PFSK-1 (cell line): ENCODE data around the gene ACADVL.

Experiments used
- FOXP2 ChIP-seq: optimal IDR thresholded peaks from 2 replicates; pipeline ENCODE3; 2011; ENCODE audit warnings: borderline replicate concordance, control low read depth, inconsistent platforms; ENCODE audit not compliant: insufficient read depth; ENCODE audit errors: extremely low read length, extremely low read depth
- POLR2AphosphoS5 ChIP-seq: IDR thresholded peaks from 2 replicates; pipeline ENCODE4 v1.6.1; 2012; ENCODE audit warnings: low read depth, mild to moderate bottlenecking, control low read depth, low read length, moderate library complexity
- REST ChIP-seq, 2 experiments: IDR thresholded peaks; 2 replicates each; pipeline versions ENCODE4 v1.6.1 to v1.8.0; 2011 to 2012; ENCODE audit warnings: low read depth in 2 of 2, low read length in 2 of 2, control low read depth in 1 of 2, inconsistent platforms in 1 of 2, mild to moderate bottlenecking in 1 of 2, moderate library complexity in 1 of 2; ENCODE audit not compliant: insufficient read depth in 1 of 2
- SIN3A ChIP-seq: IDR thresholded peaks from 2 replicates; pipeline ENCODE4 v1.6.1; 2012; ENCODE audit warnings: mild to moderate bottlenecking, low read length, moderate library complexity, borderline replicate concordance; ENCODE audit not compliant: insufficient read depth
- TAF1 ChIP-seq: IDR thresholded peaks from 2 replicates; pipeline ENCODE4 v1.6.1; 2012; ENCODE audit warnings: low read length, control low read depth, borderline replicate concordance; ENCODE audit not compliant: insufficient read depth

ACADVL gene

GRCh38 chr17:7240375-7240774 lies 20.6 kb downstream of the ACADVL start:
- TF ChIP-seq SIN3A = no peak
- no peak for TF ChIP-seq TAF1
- TF ChIP-seq FOXP2 = no peak
- no peak for TF ChIP-seq POLR2AphosphoS5
- TF ChIP-seq REST (IDR thresholded peaks at IDR 0.05; ENCODE audit: insufficient read depth in 1 of 2, low read depth in 2 of 2, low read length in 2 of 2) = no peak

GRCh38 chr17:7241090-7241733 lies 21.5 kb downstream of the ACADVL start:
- TF ChIP-seq POLR2AphosphoS5 (no peak), SIN3A (no peak), TAF1 (no peak), REST (IDR thresholded peaks at IDR 0.05; ENCODE audit: insufficient read depth in 1 of 2, low read depth in 2 of 2, low read length in 2 of 2) (no peak), FOXP2 (no peak)

- no peak for TF ChIP-seq POLR2AphosphoS5
- TF ChIP-seq FOXP2 = no peak
- peak; percentile 38; the same call in 1 of the 2 replicates for TF ChIP-seq TAF1
- peak; percentile 7 to 63; a peak in 2 of 4 replicates for TF ChIP-seq REST (IDR thresholded peaks at IDR 0.05; ENCODE audit: insufficient read depth in 1 of 2, low read depth in 2 of 2, low read length in 2 of 2)
- peak; percentile 78; the same call in 1 of the 2 replicates for TF ChIP-seq SIN3A
Observed at GRCh38 chr17:7241783-7242716, 22.3 kb downstream of the ACADVL start, which contains the start of gene GABARAP. GABARAP (minus strand) TSS chr17:7242449; CDS start chr17:7242330, 119 bp downstream.

GRCh38 chr17:7242717-7243452 lies 23.1 kb downstream of the ACADVL start:
- peak; percentile 99; the same call in 1 of the 2 replicates for TF ChIP-seq SIN3A
- TF ChIP-seq REST (IDR thresholded peaks at IDR 0.05; ENCODE audit: insufficient read depth in 1 of 2, low read depth in 2 of 2, low read length in 2 of 2) = no peak
- TF ChIP-seq TAF1 = peak; percentile 77; the same call in 1 of the 2 replicates
- TF ChIP-seq POLR2AphosphoS5 = peak; percentile 95
- peak; percentile 45 for TF ChIP-seq FOXP2
